Activated naive CD8-positive, alpha-beta T cell treated with anti-CD3 and anti-CD28 coated beads, Interleukin-2, amount 10 ng/mL, durations not matched to agents 7 days and 5 days (primary cell): ENCODE measurements around the gene IZUMO2. TPM values are rescaled to one million over a fixed set of nuclear protein-coding genes. Genes with fewer than 3 reads are reported as not detected.
A peak's percentile ranks its signal among the peaks of the same experiment; 100 is the strongest.
"Not testable (repeated sequence)": the region's sequence is repeated elsewhere in the genome, so short reads cannot be mapped to it uniquely, and the experiment has no call there.

ENCODE experiments used
- ATAC-seq: fragments of 150-1000 bp; cut with Tn5 transposase; one replicate; pipeline ENCODE4 v1.10.0; 2021; ENCODE audit warnings: low read depth, moderate library complexity
- POLR2A ChIA-PET: fragments of 350-600 bp; sonication (Branson Sonifier 250); formaldehyde crosslinking; loops from one replicate; lab custom pipeline; 2021; ENCODE audit warnings: antibody characterized with exemption; lab: Charles Lee
- DNase-seq: peaks from one replicate; pipeline ENCODE4 v3.0.0; 2021
- H3K27ac Mint-ChIP-seq: one replicate; pipeline ENCODE4 v1.8.0; 2022; ENCODE audit warnings: mild to moderate bottlenecking, mixed read lengths
- H3K27me3 Mint-ChIP-seq: one replicate; pipeline ENCODE4 v1.8.0; 2022; ENCODE audit warnings: mild to moderate bottlenecking, moderate library complexity, mixed read lengths
- H3K36me3 Mint-ChIP-seq: one replicate; pipeline ENCODE4 v1.8.0; 2021; ENCODE audit warnings: mild to moderate bottlenecking, mixed read lengths
- H3K4me1 Mint-ChIP-seq: one replicate; pipeline ENCODE4 v1.8.0; 2021; ENCODE audit warnings: mixed read lengths
- H3K4me3 Mint-ChIP-seq: one replicate; pipeline ENCODE4 v1.8.0; 2022; ENCODE audit warnings: mild to moderate bottlenecking, moderate library complexity, mixed read lengths
- H3K9me3 Mint-ChIP-seq: one replicate; pipeline ENCODE4 v1.8.0; 2021; ENCODE audit warnings: mixed read lengths
- total RNA-seq, 2 experiments: library from RNA; stranded (reverse); gene quantifications; one replicate each; pipeline ENCODE4 v1.2.3, GENCODE V29; 2021

IZUMO2 gene
- total RNA-seq, 2 experiments from 2014 or later, result not detected

DNA sequence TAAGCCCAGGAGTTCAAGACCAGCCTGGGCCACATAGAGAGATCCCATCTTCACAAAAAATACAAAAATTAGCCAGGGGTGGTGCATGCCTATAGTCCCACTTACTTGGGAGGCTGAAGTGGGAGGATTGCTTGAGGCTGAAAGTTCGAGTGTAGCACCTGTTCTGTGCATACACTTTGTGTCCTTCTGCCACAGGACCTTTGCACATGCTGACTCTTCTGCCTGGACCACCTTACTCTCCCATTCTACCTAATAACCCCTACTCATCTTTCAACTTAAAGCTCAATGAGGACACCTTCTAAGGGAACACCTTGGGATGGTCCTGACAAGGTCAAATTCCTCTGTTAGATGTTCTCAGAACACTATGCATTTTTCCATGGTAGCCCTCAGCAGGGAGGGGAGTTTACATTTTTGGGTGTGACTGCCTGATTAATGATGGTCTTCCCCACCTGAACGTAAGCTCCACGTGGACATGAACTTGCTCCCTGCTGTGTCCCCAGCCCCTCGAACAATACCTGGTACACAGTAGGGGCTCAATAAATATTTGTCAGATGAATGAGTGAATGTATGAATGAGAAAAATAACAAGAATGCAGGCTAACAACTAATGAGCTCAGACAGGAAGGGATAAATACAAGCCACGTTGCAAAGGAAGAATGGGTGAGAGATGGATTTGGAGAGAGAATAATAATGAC is 11.2 kb upstream of the IZUMO2 start:
- POLR2A ChIA-PET, result no interaction called here
- no peak overlapping the region for H3K4me3 Mint-ChIP-seq
- peaks cover 2% of the 10 kb centered on the region for H3K4me1 Mint-ChIP-seq
- no peak for ATAC-seq
- peaks cover 4% of the 10 kb centered on the region for H3K9me3 Mint-ChIP-seq
- peaks cover 4% of the 10 kb centered on the region for H3K27me3 Mint-ChIP-seq
- no peaks in the 10 kb centered on the region for H3K36me3 Mint-ChIP-seq
- no peak for DNase-seq
- no peak overlapping the region for H3K27ac Mint-ChIP-seq

GRCh38 chr19:50173127-50173526 is 10.0 kb upstream of the IZUMO2 start:
- peak; percentile 58 for ATAC-seq
- POLR2A ChIA-PET, result no interaction called here

DNA sequence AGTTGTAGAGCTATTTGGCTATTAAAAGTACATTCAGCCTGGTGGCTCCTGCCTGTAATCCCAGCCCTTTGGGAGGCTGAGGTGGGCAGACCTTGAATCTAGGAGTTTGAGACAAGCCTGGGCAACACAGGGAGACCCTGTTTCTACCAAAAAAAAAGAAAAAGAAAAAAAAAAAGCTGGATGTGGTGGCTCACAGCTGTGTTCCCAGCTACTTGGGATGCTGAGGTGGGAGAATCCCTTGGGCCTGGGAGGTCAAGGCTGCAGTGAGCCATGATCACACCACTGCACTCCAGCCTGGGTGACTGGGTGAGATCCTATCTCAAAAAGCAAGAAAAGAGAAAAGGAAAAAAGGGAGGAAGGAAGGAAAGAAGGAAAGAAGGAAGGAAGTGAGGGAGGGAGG is 9.6 kb upstream of the IZUMO2 start:
- H3K4me3 Mint-ChIP-seq, result no peak overlapping the region
- peaks cover 4% of the 10 kb centered on the region for H3K9me3 Mint-ChIP-seq
- POLR2A ChIA-PET, result no interaction called here
- H3K36me3 Mint-ChIP-seq, result no peaks in the 10 kb centered on the region
- no peak overlapping the region for H3K27ac Mint-ChIP-seq
- peaks cover 2% of the 10 kb centered on the region for H3K4me1 Mint-ChIP-seq
- peaks cover 4% of the 10 kb centered on the region for H3K27me3 Mint-ChIP-seq
- DNase-seq (no peak), ATAC-seq (no peak)

More at GRCh38 chr19:50173127-50173526, 10.0 kb upstream of the IZUMO2 start:
- Mint-ChIP-seq H3K9me3 (peaks cover 4% of the 10 kb centered on the region), H3K27me3 (peaks cover 4% of the 10 kb centered on the region), H3K4me1 (peaks cover 2% of the 10 kb centered on the region), H3K4me3 (no peak overlapping the region), H3K27ac (no peak overlapping the region), H3K36me3 (no peaks in the 10 kb centered on the region)
- DNase-seq, result no peak

GRCh38 chr19:50171752-50172151 is 8.7 kb upstream of the IZUMO2 start:
- peaks cover 4% of the 10 kb centered on the region for H3K27me3 Mint-ChIP-seq
- ATAC-seq (no peak), DNase-seq (no peak)
- H3K4me3 Mint-ChIP-seq, result no peak overlapping the region
- no peaks in the 10 kb centered on the region for H3K36me3 Mint-ChIP-seq
- peaks cover 4% of the 10 kb centered on the region for H3K9me3 Mint-ChIP-seq
- H3K27ac Mint-ChIP-seq, result no peak overlapping the region
- POLR2A ChIA-PET, result no interaction called here
- peaks cover 2% of the 10 kb centered on the region for H3K4me1 Mint-ChIP-seq

GRCh38 chr19:50167314-50167721 is 4.2 kb upstream of the IZUMO2 start:
- Mint-ChIP-seq H3K4me1 (no peaks in the 10 kb centered on the region), H3K36me3 (no peaks in the 10 kb centered on the region), H3K27me3 (peaks cover 4% of the 10 kb centered on the region), H3K9me3 (no peaks in the 10 kb centered on the region), H3K4me3 (no peak overlapping the region), H3K27ac (no peak overlapping the region)
- POLR2A ChIA-PET, result no interaction called here
- DNase-seq (no peak), ATAC-seq (no peak)

GRCh38 chr19:50159078-50159477 is 4.0 kb downstream of the IZUMO2 start:
- no peak for ATAC-seq
- POLR2A ChIA-PET, result no interaction called here
- Mint-ChIP-seq H3K27ac (no peak overlapping the region), H3K9me3 (peaks cover 3% of the 10 kb centered on the region), H3K36me3 (no peaks in the 10 kb centered on the region), H3K4me1 (no peaks in the 10 kb centered on the region), H3K4me3 (no peak overlapping the region), H3K27me3 (peaks cover 3% of the 10 kb centered on the region)
- DNase-seq, result no peak

GRCh38 chr19:50158577-50158976 is 4.5 kb downstream of the IZUMO2 start:
- Mint-ChIP-seq H3K4me3 (no peak overlapping the region), H3K9me3 (peaks cover 3% of the 10 kb centered on the region), H3K27me3 (peaks cover 3% of the 10 kb centered on the region), H3K27ac (no peak overlapping the region), H3K36me3 (no peaks in the 10 kb centered on the region), H3K4me1 (no peaks in the 10 kb centered on the region)
- POLR2A ChIA-PET, result no interaction called here
- no peak for ATAC-seq
- DNase-seq, result no peak

- POLR2A ChIA-PET, result no interaction called here
- no peak overlapping the region for H3K27ac Mint-ChIP-seq
- no peaks in the 10 kb centered on the region for H3K4me1 Mint-ChIP-seq
- no peaks in the 10 kb centered on the region for H3K36me3 Mint-ChIP-seq
- H3K9me3 Mint-ChIP-seq, result peaks cover 3% of the 10 kb centered on the region
- DNase-seq, result no peak
- H3K27me3 Mint-ChIP-seq, result peaks cover 4% of the 10 kb centered on the region
- H3K4me3 Mint-ChIP-seq, result no peak overlapping the region
- no peak for ATAC-seq
These were observed 7.5 kb downstream of the IZUMO2 start for GRCh38 chr19:50155520-50156109.

- Mint-ChIP-seq H3K36me3 (no peaks in the 10 kb centered on the region), H3K27me3 (peaks cover 8% of the 10 kb centered on the region), H3K4me3 (no peak overlapping the region), H3K27ac (no peak overlapping the region), H3K4me1 (no peaks in the 10 kb centered on the region), H3K9me3 (peaks cover 3% of the 10 kb centered on the region)
- DNase-seq (no peak), ATAC-seq (no peak)
- POLR2A ChIA-PET, result no interaction called here
These were observed 8.6 kb downstream of the IZUMO2 start for GRCh38 chr19:50154529-50154928.

- H3K27me3 Mint-ChIP-seq, result peaks cover 14% of the 10 kb centered on the region
- H3K4me1 Mint-ChIP-seq, result peaks cover 4% of the 10 kb centered on the region
- peaks cover 7% of the 10 kb centered on the region for H3K9me3 Mint-ChIP-seq
- H3K27ac Mint-ChIP-seq, result no peak overlapping the region
- POLR2A ChIA-PET, result no interaction called here
- H3K4me3 Mint-ChIP-seq, result no peak overlapping the region
- no peak for DNase-seq
- ATAC-seq, result no peak
- H3K36me3 Mint-ChIP-seq, result no peaks in the 10 kb centered on the region
These were observed 10.5 kb downstream of the IZUMO2 start for GRCh38 chr19:50152578-50152977.

DNA sequence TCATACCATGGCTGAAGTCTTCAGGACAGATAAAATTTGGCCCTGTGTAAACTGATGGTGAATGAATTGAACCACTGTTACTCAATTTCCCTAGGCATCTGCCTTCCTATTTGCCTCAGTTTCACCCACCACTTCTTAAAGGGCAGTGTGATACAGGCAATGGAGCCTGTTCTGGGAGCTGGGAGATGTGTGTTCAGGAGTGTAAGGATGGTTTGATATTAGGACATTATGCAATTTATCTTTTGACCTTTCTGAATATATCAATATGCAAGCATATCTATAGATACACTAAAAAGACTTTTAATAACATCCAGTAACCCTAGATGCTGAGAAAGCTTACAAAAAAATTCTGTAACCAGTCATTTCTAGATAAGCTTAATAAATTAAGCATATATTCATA is 14.6 kb downstream of the IZUMO2 start:
- H3K27ac Mint-ChIP-seq, result no peak overlapping the region
- peak overlapping the region; percentile 76 for H3K4me3 Mint-ChIP-seq
- POLR2A ChIA-PET, result no interaction called here
- H3K27me3 Mint-ChIP-seq, result peaks cover 24% of the 10 kb centered on the region
- H3K4me1 Mint-ChIP-seq, result peaks cover 7% of the 10 kb centered on the region
- no peaks in the 10 kb centered on the region for H3K36me3 Mint-ChIP-seq
- DNase-seq (no peak), ATAC-seq (no peak)
- peaks cover 4% of the 10 kb centered on the region for H3K9me3 Mint-ChIP-seq

GRCh38 chr19:50147462-50148423 is 15.3 kb downstream of the IZUMO2 start:
- no peak overlapping the region for H3K27ac Mint-ChIP-seq
- peaks cover 7% of the 10 kb centered on the region for H3K4me1 Mint-ChIP-seq
- peaks cover 19% of the 10 kb centered on the region for H3K27me3 Mint-ChIP-seq
- DNase-seq, result peak; percentile 59
- no peaks in the 10 kb centered on the region for H3K36me3 Mint-ChIP-seq
- POLR2A ChIA-PET, result interaction anchor here (0.7 kb wide), 1 partner anchor 228 kb away, joined by 3 read pairs; the partner anchor contains the start of gene NR1H2
- H3K4me3 Mint-ChIP-seq, result peak overlapping the region; percentile 76
- H3K9me3 Mint-ChIP-seq, result peaks cover 4% of the 10 kb centered on the region
- ATAC-seq, result peak; percentile 86

DNA sequence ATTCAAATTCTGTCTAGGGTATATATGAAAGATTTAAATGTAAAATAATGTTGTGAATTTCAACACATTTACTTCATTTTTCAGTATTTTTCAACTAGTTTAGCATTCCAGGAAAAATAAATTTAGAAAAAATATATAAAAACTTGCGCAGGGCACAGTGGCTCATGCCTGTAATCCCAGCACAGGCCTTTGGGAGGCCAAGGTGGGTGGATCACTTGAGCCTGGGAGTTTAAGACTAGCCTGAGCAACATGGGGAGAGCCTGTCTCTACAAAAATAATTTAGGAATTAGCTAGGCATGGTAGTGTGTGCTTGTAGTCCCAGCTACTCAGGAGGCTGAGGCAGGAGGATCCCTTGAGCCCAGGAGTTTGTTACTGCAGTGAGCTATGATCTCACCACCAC is 21.2 kb downstream of the IZUMO2 start:
- H3K4me1 Mint-ChIP-seq, H3K9me3 Mint-ChIP-seq, H3K36me3 Mint-ChIP-seq, H3K27ac Mint-ChIP-seq, POLR2A ChIA-PET, ATAC-seq, DNase-seq, H3K4me3 Mint-ChIP-seq, H3K27me3 Mint-ChIP-seq: not testable (repeated sequence)
